Measurements from ENCODE around the gene INCA1.

The INCA1 gene

GRCh38 chr17:5003214-5003867, 6.0 kb upstream of the INCA1 start:
- DNase-seq = no peak

GRCh38 chr17:5002121-5002788, 4.9 kb upstream of the INCA1 start:
- no peak for DNase-seq

DNA sequence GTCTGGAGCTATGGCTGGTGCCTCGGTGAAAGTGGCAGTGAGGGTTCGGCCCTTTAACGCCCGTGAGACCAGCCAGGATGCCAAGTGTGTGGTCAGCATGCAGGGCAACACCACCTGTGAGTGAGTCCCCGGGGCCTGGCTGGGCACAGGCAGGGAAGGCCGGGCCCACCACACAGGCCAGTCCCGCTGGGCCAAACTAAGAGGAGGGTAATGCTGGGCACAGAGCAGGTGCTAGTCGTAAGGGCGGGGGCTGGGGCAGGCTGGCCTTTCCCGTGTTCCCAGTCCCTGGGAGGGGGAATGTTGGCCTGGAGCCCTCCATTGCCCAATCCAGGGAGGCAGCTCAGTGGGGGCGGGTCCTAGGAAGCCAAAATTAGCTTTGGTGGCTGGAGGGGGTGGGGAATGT, 2.9 kb upstream of the INCA1 start:
- DNase-seq = no peak

DNA sequence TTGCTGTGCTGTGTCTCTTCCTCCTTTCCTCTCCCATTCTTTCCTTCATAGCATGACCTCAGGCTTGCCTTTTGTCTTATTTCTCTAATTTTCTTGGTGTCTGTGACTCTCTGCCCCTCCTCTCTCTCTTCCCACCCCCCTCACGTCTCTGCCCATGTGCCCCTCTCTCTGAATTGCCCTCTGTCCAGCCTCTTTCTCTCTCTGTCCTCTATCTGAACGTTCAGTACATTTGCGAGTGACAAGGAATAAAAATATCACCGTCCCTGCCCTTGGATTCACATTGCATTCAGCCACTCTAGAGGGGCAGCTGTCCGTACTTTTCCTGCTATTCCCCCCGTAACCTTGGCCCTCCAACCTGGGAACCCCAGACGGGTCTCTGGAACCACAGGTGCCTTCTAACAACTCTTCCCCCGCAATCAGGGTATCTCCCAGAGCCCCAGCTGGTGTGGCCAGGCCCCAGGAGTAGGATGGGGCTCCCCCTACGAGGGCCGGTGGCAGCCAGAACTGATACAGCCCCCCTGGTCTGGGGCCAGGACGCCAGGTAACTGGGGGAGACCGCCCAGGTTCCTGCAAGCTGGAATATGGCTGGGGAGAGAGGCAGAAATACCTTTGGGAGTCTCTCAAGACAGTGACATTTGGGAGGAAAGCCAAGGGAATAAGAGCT, 2.2 kb upstream of the INCA1 start:
- DNase-seq = no peak

GRCh38 chr17:4998732-4999429, 1.6 kb upstream of the INCA1 start:
- DNase-seq = no peak

DNA sequence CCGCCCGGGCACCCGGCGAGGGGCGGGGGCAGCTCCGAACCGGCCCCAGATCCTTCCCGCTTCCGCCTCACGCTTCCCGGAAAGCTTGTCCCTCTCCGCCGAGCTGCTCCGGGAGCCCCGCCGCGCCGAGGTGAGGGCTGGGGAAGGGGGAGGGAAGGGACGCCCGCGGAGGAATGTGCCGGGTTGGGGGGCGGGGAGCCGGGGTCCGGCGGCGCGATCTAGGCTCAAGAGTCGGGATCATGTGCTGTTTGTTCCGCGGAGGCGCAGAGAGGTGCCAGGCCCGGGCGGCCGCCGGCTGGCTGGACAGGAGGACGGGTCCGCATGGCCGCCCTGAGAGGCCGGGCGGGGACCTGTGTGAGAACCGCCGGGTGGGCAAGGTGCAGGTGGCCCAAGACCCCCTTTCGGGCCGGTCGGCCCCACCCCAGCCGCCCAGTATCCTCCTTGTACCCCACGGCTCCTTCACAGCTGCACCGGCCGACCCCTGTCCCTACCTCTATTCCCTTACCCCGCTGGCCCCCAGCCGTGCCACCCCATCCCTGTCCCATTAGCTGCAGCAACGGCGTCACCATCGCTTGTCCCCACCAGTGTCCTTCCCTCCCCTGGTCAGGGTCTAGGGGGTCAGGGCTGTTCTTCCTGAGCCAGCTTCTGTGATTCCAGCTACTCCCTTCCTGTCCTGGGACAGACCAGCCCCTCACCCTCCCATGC, 857 bp upstream of the INCA1 start:
- DNase-seq = peak; percentile 50

DNA sequence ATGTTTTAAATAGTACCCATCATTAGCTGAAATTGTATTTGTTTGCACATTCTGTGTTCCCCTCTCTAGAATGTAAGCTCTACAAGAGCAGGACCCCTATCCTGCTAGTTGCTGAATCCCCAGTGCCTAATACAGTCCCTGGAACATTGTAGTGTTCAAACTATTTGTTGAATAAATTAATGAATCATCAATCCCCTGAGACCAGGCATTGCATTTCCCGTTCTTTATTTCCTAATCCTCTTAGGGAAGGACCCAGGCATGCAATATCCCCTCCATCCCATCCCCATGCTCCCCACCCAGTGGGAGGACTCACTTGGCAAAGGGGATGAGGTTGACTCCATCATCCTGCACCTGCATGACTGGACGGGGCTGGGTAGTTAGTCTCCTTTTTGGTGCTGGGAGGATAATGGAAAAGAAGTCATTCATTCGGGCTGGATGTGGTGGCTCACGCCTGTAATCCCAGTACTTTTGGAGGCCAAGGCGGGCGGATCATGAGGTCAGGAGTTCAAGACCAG, 3.2 kb downstream of the INCA1 start:
- DNase-seq = no peak

- DNase-seq = peak; percentile 51
Observed at GRCh38 chr17:4987767-4988567, 9.4 kb downstream of the INCA1 start.

- DNase-seq = peak; percentile 93
Observed at GRCh38 chr17:4986951-4987766, 10.2 kb downstream of the INCA1 start, which contains the start of gene CAMTA2. Gene CAMTA2, minus strand, starts transcription at chr17:4987675. Its CDS starts 1,453 bp downstream, at chr17:4986222.

DNA sequence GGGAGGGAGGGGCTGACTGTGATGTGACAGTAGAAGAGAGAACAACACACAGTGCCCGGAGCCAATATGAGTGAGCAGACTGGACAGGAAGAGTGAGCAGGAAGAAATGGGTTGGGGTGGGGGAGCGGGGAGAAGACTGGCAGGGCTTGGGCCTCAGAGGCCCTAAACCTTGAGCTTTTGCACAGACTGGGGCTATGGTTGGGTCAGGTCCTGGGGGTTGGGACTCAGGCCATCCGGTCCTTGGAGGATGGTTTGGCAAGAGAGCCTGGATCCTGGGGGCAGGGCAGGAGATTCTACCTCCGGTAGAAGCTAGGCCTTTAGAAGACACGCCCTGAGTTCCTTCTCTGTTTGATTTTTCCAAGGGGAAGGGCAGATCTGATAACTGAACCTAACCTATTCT, 10.9 kb downstream of the INCA1 start:
- DNase-seq = no peak

DNA sequence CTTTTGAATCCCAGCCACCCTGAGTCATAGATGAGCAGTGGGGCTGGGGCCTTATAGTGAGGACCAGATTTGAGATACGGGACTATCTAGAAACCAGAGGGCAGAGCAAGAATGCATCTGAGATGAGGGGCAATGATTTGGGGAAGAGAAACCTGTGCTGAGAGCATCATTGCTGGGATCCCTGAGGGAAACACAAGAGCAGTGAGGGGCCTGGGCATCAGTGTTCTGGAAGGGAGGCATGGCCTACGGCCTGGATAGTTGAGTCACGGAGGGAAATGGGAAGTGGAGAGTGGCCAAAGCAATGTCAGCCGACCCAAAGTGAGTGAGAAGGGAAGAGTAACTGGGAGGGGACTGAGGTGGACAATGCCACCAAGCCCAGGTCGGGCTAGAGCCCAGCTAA, 15.0 kb downstream of the INCA1 start:
- DNase-seq = no peak

GRCh38 chr17:4980644-4981216, 16.6 kb downstream of the INCA1 start:
- DNase-seq = no peak

DNA sequence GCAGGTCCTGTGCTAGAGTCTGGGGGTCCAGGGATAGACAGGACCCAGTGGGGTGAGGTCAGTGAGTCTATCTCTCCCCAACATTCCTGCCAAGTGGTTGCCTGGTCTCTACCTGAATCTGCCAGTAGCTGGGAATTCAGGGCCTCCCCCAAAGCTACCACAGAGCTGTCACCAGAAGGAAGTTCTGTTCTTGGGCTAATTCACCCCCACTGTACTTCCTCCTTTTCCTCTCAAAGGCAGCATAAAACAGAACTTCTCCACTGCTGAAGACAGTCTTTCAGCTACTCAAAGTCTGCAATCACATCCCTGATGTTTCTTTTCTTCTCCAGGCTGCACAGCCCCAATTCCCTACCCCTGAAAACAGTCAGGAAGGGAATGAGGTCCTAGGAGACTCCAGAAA, 18.6 kb downstream of the INCA1 start:
- no peak for DNase-seq

DNA sequence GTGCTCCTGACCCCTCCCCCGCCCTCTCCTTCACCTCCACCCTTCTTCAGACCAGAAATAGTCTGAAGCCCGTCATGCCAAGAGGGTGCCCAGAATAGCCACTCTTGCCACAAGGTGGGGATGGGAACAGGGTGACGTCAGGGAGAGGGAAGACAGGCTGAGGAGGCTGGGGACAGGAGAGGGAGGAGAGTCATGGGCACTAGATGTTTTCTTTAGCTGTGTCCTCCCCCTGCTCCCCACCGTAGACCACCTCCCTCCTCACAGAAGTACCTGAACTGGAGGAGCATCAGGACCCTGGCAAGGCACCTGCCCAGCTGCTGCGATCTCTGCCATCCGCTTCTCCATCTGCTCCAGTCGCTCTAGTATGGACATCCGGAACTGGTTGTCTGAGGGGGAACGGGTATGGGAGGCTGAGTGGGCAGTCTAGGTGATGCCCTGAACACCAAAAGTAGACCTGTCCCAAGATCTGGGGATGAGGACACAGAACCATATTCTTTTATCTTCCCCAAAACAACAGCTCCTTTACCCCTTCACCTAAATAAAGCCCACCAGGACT, 23.1 kb downstream of the INCA1 start:
- no peak for DNase-seq

DNA sequence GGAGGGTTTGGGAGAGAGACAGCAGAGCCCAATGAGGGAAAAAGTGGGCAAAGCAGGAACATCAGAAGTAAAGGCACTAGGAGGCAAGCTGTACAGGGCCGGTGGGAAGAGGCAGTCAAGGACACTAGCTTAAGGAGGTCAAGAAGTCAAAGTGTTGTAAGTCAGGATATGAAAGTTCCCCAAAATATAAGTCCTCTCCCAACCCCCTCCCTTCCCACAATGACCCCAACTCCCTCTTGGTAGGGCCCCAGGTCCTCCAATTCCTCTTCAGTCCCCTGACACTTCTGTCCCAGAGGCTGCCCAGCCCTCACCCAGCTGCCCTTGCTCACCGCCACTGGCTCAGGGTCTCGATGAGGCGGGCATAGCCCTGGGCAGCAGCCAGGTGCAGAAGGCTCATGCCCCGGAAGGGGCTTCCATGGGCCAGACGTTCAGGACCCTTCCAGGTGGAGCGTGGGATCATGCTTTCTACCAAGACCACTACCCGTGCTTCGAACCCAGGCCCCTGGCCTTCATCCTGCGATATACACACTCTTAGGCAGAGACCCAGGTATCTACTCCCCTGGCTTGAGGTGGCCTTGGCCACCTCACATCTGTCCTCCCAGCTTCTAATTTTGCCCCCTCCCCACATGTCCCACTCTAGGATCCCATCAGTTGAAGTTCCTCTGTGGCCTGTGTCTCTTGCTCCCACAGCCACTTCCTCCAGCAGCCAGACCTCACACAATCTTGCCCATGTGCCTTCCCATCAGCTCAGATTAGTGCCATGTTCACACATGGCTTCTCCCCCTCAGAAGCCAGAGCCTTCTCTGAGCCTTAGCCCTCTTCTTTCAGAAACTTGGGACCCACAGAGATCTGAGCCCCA, 23.8 kb downstream of the INCA1 start:
- DNase-seq = no peak

DNA sequence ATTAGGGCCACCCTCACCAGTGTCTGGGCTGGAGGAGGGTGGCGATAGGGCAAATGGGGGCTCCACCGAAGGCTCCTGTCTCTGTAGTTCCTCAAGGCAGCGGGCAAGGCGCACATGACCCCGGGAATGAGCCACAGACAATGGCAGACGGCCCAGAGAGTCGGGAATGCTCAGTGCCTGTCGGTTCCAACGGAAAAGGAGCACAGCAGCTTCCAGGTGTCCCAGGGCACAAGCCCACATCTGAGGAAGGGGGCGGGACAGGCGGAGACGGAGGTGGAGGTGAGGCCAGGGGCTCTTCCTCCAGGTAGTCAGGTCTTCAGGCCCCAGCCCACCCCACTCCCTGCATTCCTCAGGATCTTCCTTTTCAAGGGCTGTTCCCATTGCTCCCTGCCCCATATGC, 24.6 kb downstream of the INCA1 start:
- DNase-seq = no peak

DNA sequence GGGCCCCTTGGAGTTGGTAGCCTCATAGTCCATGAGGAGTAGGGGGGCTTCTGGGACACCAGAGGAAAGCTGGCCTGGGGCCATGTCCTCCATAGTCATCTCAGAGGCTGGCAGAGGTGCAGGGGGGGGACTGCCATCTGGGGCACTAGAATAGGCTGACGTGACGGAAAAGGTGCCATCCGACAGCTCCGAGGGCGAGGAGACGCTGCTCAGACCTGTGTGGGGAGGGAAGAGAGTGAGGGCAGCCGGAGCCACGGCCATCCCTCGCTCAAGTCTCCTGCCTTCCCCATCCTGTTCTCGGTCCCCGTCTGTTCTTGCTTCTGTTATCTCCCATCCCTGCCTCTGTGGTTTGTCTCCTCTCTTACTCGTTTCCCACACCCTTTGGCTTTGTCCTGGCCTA, 25.0 kb downstream of the INCA1 start:
- no peak for DNase-seq

- DNase-seq = no peak
Observed at GRCh38 chr17:4971826-4972225, 25.5 kb downstream of the INCA1 start.

DNA sequence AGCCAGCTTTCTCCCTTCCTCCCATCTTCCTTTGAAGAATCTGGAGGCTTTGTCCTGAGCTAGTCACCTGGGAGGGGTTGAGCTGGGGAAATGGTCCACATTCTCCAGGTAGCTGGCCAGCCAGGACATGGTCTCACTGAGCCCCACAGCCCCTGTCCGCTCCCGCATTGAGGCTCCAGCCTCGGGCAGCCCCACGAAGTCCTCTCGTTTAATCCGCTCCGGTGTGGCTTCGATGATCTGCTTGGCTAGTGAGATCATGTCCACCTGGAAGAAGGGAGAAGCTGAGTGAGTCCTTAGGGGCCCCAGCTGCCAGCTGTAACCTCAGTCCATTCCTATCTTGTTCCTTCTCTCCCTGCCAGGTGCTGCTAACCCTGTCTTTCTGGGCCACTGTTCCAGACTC, 27.0 kb downstream of the INCA1 start:
- no peak for DNase-seq
